ENCODE data around the gene KLK5. TPM values are rescaled to one million over a fixed set of nuclear protein-coding genes. Genes with fewer than 3 reads are reported as not detected.

KLK5 gene
- total and polyA plus RNA-seq, 4 donors, result not detected

DNA sequence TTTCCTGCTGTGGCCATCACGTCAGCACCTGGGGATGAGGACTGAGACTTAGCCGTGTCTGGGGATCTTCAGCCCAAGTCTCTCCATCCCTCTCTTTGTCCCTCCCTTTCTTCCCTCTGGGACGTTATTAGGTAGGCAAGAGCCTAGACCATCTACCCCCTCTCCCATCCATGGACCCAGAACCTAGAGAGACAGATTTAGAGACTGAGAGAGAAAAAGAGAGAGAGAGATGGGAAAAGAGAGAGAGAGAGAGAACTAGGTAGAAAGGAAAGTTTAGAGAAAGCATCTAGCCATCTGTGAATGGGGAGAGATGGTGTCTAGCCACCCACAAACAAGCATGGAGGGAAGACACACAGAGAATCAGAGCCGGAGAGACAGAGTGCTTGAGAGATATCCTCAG, 42.1 kb downstream of the KLK5 start:
- no peak for TF ChIP-seq GABPA (IDR thresholded peaks at IDR 0.05 in 1 of 2, conservative IDR thresholded peaks at IDR 0.05 in 1 of 2)
- TF ChIP-seq FOXA1 (IDR thresholded peaks at IDR 0.05), result no peak
- TF ChIP-seq, protein P1, sequence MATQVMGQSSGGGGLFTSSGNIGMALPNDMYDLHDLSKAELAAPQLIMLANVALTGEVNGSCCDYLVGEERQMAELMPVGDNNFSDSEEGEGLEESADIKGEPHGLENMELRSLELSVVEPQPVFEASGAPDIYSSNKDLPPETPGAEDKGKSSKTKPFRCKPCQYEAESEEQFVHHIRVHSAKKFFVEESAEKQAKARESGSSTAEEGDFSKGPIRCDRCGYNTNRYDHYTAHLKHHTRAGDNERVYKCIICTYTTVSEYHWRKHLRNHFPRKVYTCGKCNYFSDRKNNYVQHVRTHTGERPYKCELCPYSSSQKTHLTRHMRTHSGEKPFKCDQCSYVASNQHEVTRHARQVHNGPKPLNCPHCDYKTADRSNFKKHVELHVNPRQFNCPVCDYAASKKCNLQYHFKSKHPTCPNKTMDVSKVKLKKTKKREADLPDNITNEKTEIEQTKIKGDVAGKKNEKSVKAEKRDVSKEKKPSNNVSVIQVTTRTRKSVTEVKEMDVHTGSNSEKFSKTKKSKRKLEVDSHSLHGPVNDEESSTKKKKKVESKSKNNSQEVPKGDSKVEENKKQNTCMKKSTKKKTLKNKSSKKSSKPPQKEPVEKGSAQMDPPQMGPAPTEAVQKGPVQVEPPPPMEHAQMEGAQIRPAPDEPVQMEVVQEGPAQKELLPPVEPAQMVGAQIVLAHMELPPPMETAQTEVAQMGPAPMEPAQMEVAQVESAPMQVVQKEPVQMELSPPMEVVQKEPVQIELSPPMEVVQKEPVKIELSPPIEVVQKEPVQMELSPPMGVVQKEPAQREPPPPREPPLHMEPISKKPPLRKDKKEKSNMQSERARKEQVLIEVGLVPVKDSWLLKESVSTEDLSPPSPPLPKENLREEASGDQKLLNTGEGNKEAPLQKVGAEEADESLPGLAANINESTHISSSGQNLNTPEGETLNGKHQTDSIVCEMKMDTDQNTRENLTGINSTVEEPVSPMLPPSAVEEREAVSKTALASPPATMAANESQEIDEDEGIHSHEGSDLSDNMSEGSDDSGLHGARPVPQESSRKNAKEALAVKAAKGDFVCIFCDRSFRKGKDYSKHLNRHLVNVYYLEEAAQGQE (IDR thresholded peaks at IDR 0.05), result no peak
- TF ChIP-seq RXRA (IDR thresholded peaks at IDR 0.05), result no peak
- TF ChIP-seq FOXA2 (IDR thresholded peaks at IDR 0.05), result no peak
- no peak for TF ChIP-seq RAD21 (IDR thresholded peaks at IDR 0.05)
- no peak for TF ChIP-seq EGR1 (IDR thresholded peaks at IDR 0.05; ENCODE audit: low read depth in 2 of 2)
- no peak for TF ChIP-seq TAF1 (conservative IDR thresholded peaks at IDR 0.05)
- TF ChIP-seq, protein P2, sequence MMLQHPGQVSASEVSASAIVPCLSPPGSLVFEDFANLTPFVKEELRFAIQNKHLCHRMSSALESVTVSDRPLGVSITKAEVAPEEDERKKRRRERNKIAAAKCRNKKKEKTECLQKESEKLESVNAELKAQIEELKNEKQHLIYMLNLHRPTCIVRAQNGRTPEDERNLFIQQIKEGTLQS (IDR thresholded peaks at IDR 0.05), result no peak
- TF ChIP-seq, protein P3, sequence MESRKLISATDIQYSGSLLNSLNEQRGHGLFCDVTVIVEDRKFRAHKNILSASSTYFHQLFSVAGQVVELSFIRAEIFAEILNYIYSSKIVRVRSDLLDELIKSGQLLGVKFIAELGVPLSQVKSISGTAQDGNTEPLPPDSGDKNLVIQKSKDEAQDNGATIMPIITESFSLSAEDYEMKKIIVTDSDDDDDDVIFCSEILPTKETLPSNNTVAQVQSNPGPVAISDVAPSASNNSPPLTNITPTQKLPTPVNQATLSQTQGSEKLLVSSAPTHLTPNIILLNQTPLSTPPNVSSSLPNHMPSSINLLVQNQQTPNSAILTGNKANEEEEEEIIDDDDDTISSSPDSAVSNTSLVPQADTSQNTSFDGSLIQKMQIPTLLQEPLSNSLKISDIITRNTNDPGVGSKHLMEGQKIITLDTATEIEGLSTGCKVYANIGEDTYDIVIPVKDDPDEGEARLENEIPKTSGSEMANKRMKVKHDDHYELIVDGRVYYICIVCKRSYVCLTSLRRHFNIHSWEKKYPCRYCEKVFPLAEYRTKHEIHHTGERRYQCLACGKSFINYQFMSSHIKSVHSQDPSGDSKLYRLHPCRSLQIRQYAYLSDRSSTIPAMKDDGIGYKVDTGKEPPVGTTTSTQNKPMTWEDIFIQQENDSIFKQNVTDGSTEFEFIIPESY (IDR thresholded peaks at IDR 0.05), result no peak
- TF ChIP-seq HNF4G (IDR thresholded peaks at IDR 0.05), result no peak
- TF ChIP-seq NR2F2 (IDR thresholded peaks at IDR 0.05), result no peak
- no peak for TF ChIP-seq YY1 (IDR thresholded peaks at IDR 0.05)
- TF ChIP-seq, protein P4, sequence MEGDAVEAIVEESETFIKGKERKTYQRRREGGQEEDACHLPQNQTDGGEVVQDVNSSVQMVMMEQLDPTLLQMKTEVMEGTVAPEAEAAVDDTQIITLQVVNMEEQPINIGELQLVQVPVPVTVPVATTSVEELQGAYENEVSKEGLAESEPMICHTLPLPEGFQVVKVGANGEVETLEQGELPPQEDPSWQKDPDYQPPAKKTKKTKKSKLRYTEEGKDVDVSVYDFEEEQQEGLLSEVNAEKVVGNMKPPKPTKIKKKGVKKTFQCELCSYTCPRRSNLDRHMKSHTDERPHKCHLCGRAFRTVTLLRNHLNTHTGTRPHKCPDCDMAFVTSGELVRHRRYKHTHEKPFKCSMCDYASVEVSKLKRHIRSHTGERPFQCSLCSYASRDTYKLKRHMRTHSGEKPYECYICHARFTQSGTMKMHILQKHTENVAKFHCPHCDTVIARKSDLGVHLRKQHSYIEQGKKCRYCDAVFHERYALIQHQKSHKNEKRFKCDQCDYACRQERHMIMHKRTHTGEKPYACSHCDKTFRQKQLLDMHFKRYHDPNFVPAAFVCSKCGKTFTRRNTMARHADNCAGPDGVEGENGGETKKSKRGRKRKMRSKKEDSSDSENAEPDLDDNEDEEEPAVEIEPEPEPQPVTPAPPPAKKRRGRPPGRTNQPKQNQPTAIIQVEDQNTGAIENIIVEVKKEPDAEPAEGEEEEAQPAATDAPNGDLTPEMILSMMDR (IDR thresholded peaks at IDR 0.05; ENCODE audit: low read depth, low read length, missing input control), result no peak
- no peak for TF ChIP-seq HNF4A (conservative IDR thresholded peaks at IDR 0.05)
- no peak for TF ChIP-seq SP1 (IDR thresholded peaks at IDR 0.05)
- TF ChIP-seq JUND (IDR thresholded peaks at IDR 0.05), result no peak
- TF ChIP-seq, protein P5, sequence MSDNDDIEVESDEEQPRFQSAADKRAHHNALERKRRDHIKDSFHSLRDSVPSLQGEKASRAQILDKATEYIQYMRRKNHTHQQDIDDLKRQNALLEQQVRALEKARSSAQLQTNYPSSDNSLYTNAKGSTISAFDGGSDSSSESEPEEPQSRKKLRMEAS (IDR thresholded peaks at IDR 0.05), result no peak
- no peaks in the 10 kb centered on the region for H3K36me3 ChIP-seq (ENCODE audit: control insufficient read depth in 4 of 4, insufficient read depth in 3 of 4, low read depth in 1 of 4, low read length in 3 of 4)
- no peak overlapping the region for H3K27ac ChIP-seq (ENCODE audit: low read depth in 1 of 2, low read length in 2 of 2)
- H3K9ac ChIP-seq (ENCODE audit: low read depth in 1 of 2, low read length in 2 of 2), result no peak overlapping the region
- 59% methylated on average over 4 of the region's 4 CpGs for WGBS
- no peak overlapping the region for H3K4me3 ChIP-seq (ENCODE audit: low read depth in 1 of 3, low read length in 3 of 3)
- H3K4me1 ChIP-seq (ENCODE audit: control insufficient read depth in 4 of 4, insufficient read depth in 4 of 4, low read length in 3 of 4), result no peaks in the 10 kb centered on the region
- H3K9me3 ChIP-seq (ENCODE audit: control insufficient read depth in 4 of 4, low read length in 3 of 4), result no peaks in the 10 kb centered on the region
- no peak for DNase-seq (ENCODE audit: low spot score)
- H3K27me3 ChIP-seq (ENCODE audit: control insufficient read depth in 4 of 4, insufficient read depth in 4 of 4, low read length in 3 of 4), result peaks cover 2 to 14% (median 3%) of the 10 kb centered on the region in 4 donors

All from liver (tissue), 9 donors.